DOHH2 (cell line): ENCODE results near the gene CFAP298.
"Not testable (repeated sequence)": the region's sequence is repeated elsewhere in the genome, so short reads cannot be mapped to it uniquely, and the experiment has no call there.

Experiments
- H3F3A ChIP-seq: fragments of 200-600 bp; sonication (generic), shearing (Covaris generic); 2 replicates; pipeline ENCODE4 v1.6.0; 2016; ENCODE audit warnings: antibody characterized with exemption, mild to moderate bottlenecking; ENCODE audit not compliant: control insufficient read depth, insufficient read depth
- H3K27ac ChIP-seq: fragments of 200-600 bp; sonication (generic); 2 replicates; pipeline ENCODE4 v1.5.1; 2014; ENCODE audit warnings: low read depth, mild to moderate bottlenecking, low read length, moderate library complexity
- H3K27me3 ChIP-seq: fragments of 200-600 bp; sonication (generic); 2 replicates; pipeline ENCODE4 v1.6.1; 2014; ENCODE audit warnings: mild to moderate bottlenecking, low read length, mixed read lengths; ENCODE audit not compliant: control insufficient read depth
- H3K36me3 ChIP-seq: fragments of 200-600 bp; sonication (generic); 2 replicates; pipeline ENCODE4 v1.6.1; 2014; ENCODE audit warnings: mild to moderate bottlenecking, low read length, moderate library complexity, mixed read lengths; ENCODE audit not compliant: control insufficient read depth
- H3K4me1 ChIP-seq: fragments of 200-600 bp; sonication (generic); 2 replicates; pipeline ENCODE4 v1.6.1; 2014; ENCODE audit warnings: mild to moderate bottlenecking, low read length, mixed read lengths; ENCODE audit not compliant: control insufficient read depth
- H3K4me2 ChIP-seq: fragments of 200-600 bp; sonication (generic); 2 replicates; pipeline ENCODE4 v1.6.0; 2014; ENCODE audit warnings: mild to moderate bottlenecking, low read length, moderate library complexity
- H3K4me3 ChIP-seq: fragments of 200-600 bp; sonication (generic); 2 replicates; pipeline ENCODE4 v1.5.1; 2014; ENCODE audit warnings: mild to moderate bottlenecking, low read length, mixed read lengths
- H3K79me2 ChIP-seq: fragments of 200-600 bp; sonication (generic); 2 replicates; pipeline ENCODE4 v1.6.1; 2014; ENCODE audit warnings: mild to moderate bottlenecking, low read length, mixed read lengths; ENCODE audit not compliant: control insufficient read depth
- H3K9me2 ChIP-seq: fragments of 200-600 bp; sonication (generic); replicated peaks from 2 replicates; pipeline ENCODE4 v1.6.1; 2014; ENCODE audit warnings: mild to moderate bottlenecking, low read length, mixed read lengths; ENCODE audit not compliant: control insufficient read depth
- H3K9me3 ChIP-seq: fragments of 200-600 bp; sonication (generic); 2 replicates; pipeline ENCODE4 v1.6.1; 2014; ENCODE audit warnings: antibody characterized with exemption, low read length, mixed read lengths; ENCODE audit not compliant: control insufficient read depth, insufficient read depth
- H4K20me1 ChIP-seq: fragments of 200-600 bp; sonication (generic); 2 replicates; pipeline ENCODE4 v1.6.0; 2014; ENCODE audit warnings: low read depth, mild to moderate bottlenecking, antibody characterized with exemption, low read length, moderate library complexity; ENCODE audit not compliant: control insufficient read depth, insufficient read depth
- CTCF ChIP-seq: fragments of 200-600 bp; sonication (generic); IDR thresholded peaks from one replicate; pipeline ENCODE4 v1.5.1; 2014; ENCODE audit warnings: antibody characterized with exemption, mild to moderate bottlenecking, low read depth, low read length; ENCODE audit not compliant: poor library complexity, severe bottlenecking
- EZH2phosphoT487 ChIP-seq: fragments of 200-600 bp; sonication (generic); IDR thresholded peaks from 2 replicates; pipeline ENCODE4 v1.6.1; 2017; ENCODE audit warnings: borderline replicate concordance, mild to moderate bottlenecking, antibody characterized with exemption, low read length, moderate library complexity, mixed read lengths

The CFAP298 gene

GRCh38 chr21:32612075-32612998, at the start of gene CFAP298:
Gene CFAP298, minus strand, starts transcription at chr21:32612377. Its CDS starts 134 bp downstream, at chr21:32612243.
- no peaks in the 10 kb centered on the region for H4K20me1 ChIP-seq
- peak within 1 kb of the TSS; percentile 98 for H3K4me3 ChIP-seq
- H3K4me1 ChIP-seq, result peaks cover 16% of the 10 kb centered on the region
- TF ChIP-seq CTCF (no peak), EZH2phosphoT487 (no peak)
- no peaks in the 10 kb centered on the region for H3K27me3 ChIP-seq
- H3F3A ChIP-seq, result peaks cover 3% of the 10 kb centered on the region
- H3K9me3 ChIP-seq, result no peaks in the 10 kb centered on the region
- H3K27ac ChIP-seq, result peak within 1 kb of the TSS; percentile 85
- peak within 1 kb of the TSS; percentile 96 for H3K4me2 ChIP-seq
- peaks cover 35% of the 10 kb centered on the region for H3K36me3 ChIP-seq
- no peaks in the 10 kb centered on the region for H3K9me2 ChIP-seq
- H3K79me2 ChIP-seq, result peaks cover 28% of the 10 kb centered on the region

- H3F3A ChIP-seq, H3K4me3 ChIP-seq, H3K27ac ChIP-seq, H3K9me2 ChIP-seq, H3K79me2 ChIP-seq, H3K4me2 ChIP-seq, H4K20me1 ChIP-seq, H3K4me1 ChIP-seq, H3K27me3 ChIP-seq: not testable (repeated sequence)
- peaks cover 22% of the 10 kb centered on the region; the same call in 1 of the 2 replicates for H3K9me3 ChIP-seq
- H3K36me3 ChIP-seq, result peaks cover 13% of the 10 kb centered on the region
Measured at GRCh38 chr21:32661026-32661782, 49.0 kb upstream of the CFAP298 start.

- no peaks in the 10 kb centered on the region for H3K9me2 ChIP-seq
- H3F3A ChIP-seq, result no peaks in the 10 kb centered on the region
- H3K27me3 ChIP-seq, result no peaks in the 10 kb centered on the region
- no peak overlapping the region for H3K4me3 ChIP-seq
- no peak for TF ChIP-seq CTCF
- TF ChIP-seq EZH2phosphoT487, result no peak
- H3K4me1 ChIP-seq, result no peaks in the 10 kb centered on the region
- no peaks in the 10 kb centered on the region for H4K20me1 ChIP-seq
- H3K4me2 ChIP-seq, result no peak overlapping the region
- no peaks in the 10 kb centered on the region for H3K36me3 ChIP-seq
- no peak overlapping the region for H3K27ac ChIP-seq
- H3K9me3 ChIP-seq, result peaks cover 10% of the 10 kb centered on the region; the same call in 1 of the 2 replicates
- no peaks in the 10 kb centered on the region for H3K79me2 ChIP-seq
Measured at GRCh38 chr21:32658524-32658923, 46.3 kb upstream of the CFAP298 start.
